MCF 10A (cell line): ENCODE data around the gene RHPN2. TPM values are rescaled to one million over a fixed set of nuclear protein-coding genes. Genes with fewer than 3 reads are reported as not detected.

Source experiments
- BruUV-seq: library from RNA; stranded (reverse); fragments of 400-500 nt; replicated peaks from 2 replicates; lab custom pipeline; 2021; lab: Mats Ljungman, UMichigan
- CTCF ChIA-PET: fragments of 300-600 bp; sonication (Branson Sonifier 250); formaldehyde crosslinking; extraction: SDS; loops from one replicate; lab custom pipeline; 2021; ENCODE audit warnings: antibody characterized with exemption, inconsistent platforms; lab: Yijun Ruan, JAX
- POLR2A ChIA-PET: fragments of 300-600, 350-650 bp; sonication (Branson Sonifier 250); formaldehyde crosslinking; extraction: SDS; loops from one replicate; lab custom pipeline; 2020; ENCODE audit warnings: antibody characterized with exemption, inconsistent platforms; lab: Yijun Ruan, JAX
- DNase-seq: peaks from one replicate; pipeline ENCODE4 v3.0.0-alpha.2; 2018; ENCODE audit not compliant: unreplicated experiment
- H3K27ac Mint-ChIP-seq: one replicate; pipeline ENCODE4 v1.8.0; 2022; ENCODE audit warnings: mild to moderate bottlenecking, low read depth, mixed read lengths; ENCODE audit not compliant: unreplicated experiment
- H3K27me3 Mint-ChIP-seq: one replicate; pipeline ENCODE4 v1.8.0; 2022; ENCODE audit warnings: mixed read lengths; ENCODE audit not compliant: insufficient read depth, unreplicated experiment
- H3K36me3 Mint-ChIP-seq: one replicate; pipeline ENCODE4 v1.8.0; 2022; ENCODE audit warnings: mild to moderate bottlenecking, moderate library complexity, mixed read lengths; ENCODE audit not compliant: insufficient read depth, unreplicated experiment
- H3K4me1 Mint-ChIP-seq: one replicate; pipeline ENCODE4 v1.8.0; 2022; ENCODE audit warnings: mixed read lengths; ENCODE audit not compliant: insufficient read depth, unreplicated experiment
- H3K4me3 Mint-ChIP-seq: one replicate; pipeline ENCODE4 v1.8.0; 2022; ENCODE audit warnings: mild to moderate bottlenecking, moderate library complexity, mixed read lengths; ENCODE audit not compliant: unreplicated experiment
- H3K9me3 Mint-ChIP-seq: one replicate; pipeline ENCODE4 v1.8.0; 2022; ENCODE audit warnings: mixed read lengths; ENCODE audit not compliant: unreplicated experiment
- intact Hi-C: fragments of 100-400 bp; cut with micrococcal nuclease; formaldehyde crosslinking; loops from 2 replicates; pipeline ENCODE4 v1.14.1; 2022
- total RNA-seq: library from RNA; stranded (reverse); gene quantifications from 2 replicates; pipeline ENCODE4 v1.2.3, GENCODE V29; 2022
- TF ChIP-seq, protein P1 (sequence below): fragments of 200-600 bp; IDR thresholded peaks from one replicate; pipeline ENCODE4 v1.8.0; 2022; ENCODE audit warnings: antibody characterized with exemption, mild to moderate bottlenecking; ENCODE audit not compliant: unreplicated experiment

Gene RHPN2
- total RNA-seq, 1 experiment from 2014 or later, result 5.5 TPM

GRCh38 chr19:33055718-33056117, 9.0 kb downstream of the RHPN2 start:
- intact Hi-C loops, result no loop called here
- no peaks in the 10 kb centered on the region for H3K9me3 Mint-ChIP-seq
- POLR2A ChIA-PET, result interaction anchor here (0.7 kb wide), 2 partner anchors 13 to 79 kb away, joined by 3 read pairs; no protein-coding TSS in a partner anchor

GRCh38 chr19:33054623-33055022, 10.1 kb downstream of the RHPN2 start:
- BruUV-seq, result no TSS peak

More at GRCh38 chr19:33055718-33056117, 9.0 kb downstream of the RHPN2 start:
- no peak overlapping the region for H3K27ac Mint-ChIP-seq
- BruUV-seq, result no TSS peak
- peaks cover 8% of the 10 kb centered on the region for H3K4me1 Mint-ChIP-seq
- no peak overlapping the region for H3K4me3 Mint-ChIP-seq
- CTCF ChIA-PET, result interaction anchor here (0.6 to 0.7 kb wide), 2 partner anchors 12 to 487 kb away, joined by 3 to 4 read pairs; no protein-coding TSS in a partner anchor
- no peaks in the 10 kb centered on the region for H3K27me3 Mint-ChIP-seq
- DNase-seq, result no peak
- no peaks in the 10 kb centered on the region for H3K36me3 Mint-ChIP-seq
- TF ChIP-seq, protein P1, sequence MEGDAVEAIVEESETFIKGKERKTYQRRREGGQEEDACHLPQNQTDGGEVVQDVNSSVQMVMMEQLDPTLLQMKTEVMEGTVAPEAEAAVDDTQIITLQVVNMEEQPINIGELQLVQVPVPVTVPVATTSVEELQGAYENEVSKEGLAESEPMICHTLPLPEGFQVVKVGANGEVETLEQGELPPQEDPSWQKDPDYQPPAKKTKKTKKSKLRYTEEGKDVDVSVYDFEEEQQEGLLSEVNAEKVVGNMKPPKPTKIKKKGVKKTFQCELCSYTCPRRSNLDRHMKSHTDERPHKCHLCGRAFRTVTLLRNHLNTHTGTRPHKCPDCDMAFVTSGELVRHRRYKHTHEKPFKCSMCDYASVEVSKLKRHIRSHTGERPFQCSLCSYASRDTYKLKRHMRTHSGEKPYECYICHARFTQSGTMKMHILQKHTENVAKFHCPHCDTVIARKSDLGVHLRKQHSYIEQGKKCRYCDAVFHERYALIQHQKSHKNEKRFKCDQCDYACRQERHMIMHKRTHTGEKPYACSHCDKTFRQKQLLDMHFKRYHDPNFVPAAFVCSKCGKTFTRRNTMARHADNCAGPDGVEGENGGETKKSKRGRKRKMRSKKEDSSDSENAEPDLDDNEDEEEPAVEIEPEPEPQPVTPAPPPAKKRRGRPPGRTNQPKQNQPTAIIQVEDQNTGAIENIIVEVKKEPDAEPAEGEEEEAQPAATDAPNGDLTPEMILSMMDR, result no peak

GRCh38 chr19:33052352-33052972, 12.2 kb downstream of the RHPN2 start:
- Mint-ChIP-seq H3K36me3 (no peaks in the 10 kb centered on the region), H3K4me3 (no peak overlapping the region), H3K9me3 (no peaks in the 10 kb centered on the region), H3K27me3 (no peaks in the 10 kb centered on the region), H3K27ac (peak overlapping the region; percentile 87), H3K4me1 (peaks cover 15% of the 10 kb centered on the region)
- no TSS peak for BruUV-seq
- ChIA-PET POLR2A (interaction anchor here (1.2 to 3.2 kb wide), 3 partner anchors 11 to 29 kb away, joined by 3 to 15 read pairs (median 8); partner anchors contain the start of gene GPATCH1), CTCF (interaction anchor here (0.6 to 2.3 kb wide), 6 partner anchors 19 to 1283 kb away, joined by 3 to 11 read pairs (median 4); no protein-coding TSS in a partner anchor)
- DNase-seq, result peak; percentile 79
- TF ChIP-seq, protein P1, result no peak
- intact Hi-C loops, result no loop called here

More at GRCh38 chr19:33054623-33055022, 10.1 kb downstream of the RHPN2 start:
- POLR2A ChIA-PET, result interaction anchor here (1.6 kb wide), 1 partner anchor 9 kb away, joined by 3 read pairs; no protein-coding TSS in a partner anchor
- intact Hi-C loops, result no loop called here
- Mint-ChIP-seq H3K27me3 (no peaks in the 10 kb centered on the region), H3K9me3 (no peaks in the 10 kb centered on the region), H3K4me1 (peaks cover 8% of the 10 kb centered on the region), H3K4me3 (no peak overlapping the region), H3K36me3 (no peaks in the 10 kb centered on the region), H3K27ac (no peak overlapping the region)
- CTCF ChIA-PET, result interaction anchor here (0.9 kb wide), 1 partner anchor 19 kb away, joined by 4 read pairs; no protein-coding TSS in a partner anchor
- peak; percentile 85 for DNase-seq
- TF ChIP-seq, protein P1, result no peak

DNA sequence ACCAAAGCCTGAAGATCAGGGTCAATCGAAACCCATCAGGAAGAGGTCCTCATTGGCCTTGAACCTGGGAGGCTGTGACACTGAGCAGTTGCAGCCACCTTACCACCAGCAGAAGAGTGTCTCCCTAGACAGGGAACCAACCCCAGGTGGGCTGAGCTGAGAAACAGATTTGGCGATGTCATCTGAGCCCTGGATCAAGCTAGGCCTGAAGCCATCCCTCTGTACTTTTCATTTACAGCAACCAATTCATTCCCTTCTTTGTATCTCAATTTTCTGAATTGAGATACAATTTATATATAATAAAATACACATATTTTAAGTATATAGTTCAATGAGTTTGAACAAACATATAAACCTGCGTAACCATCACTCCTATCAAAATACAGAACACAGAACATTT, 14.6 kb downstream of the RHPN2 start:
- ChIA-PET POLR2A (no interaction called here), CTCF (no interaction called here)
- no peaks in the 10 kb centered on the region for H3K27me3 Mint-ChIP-seq
- no peak overlapping the region for H3K27ac Mint-ChIP-seq
- H3K4me1 Mint-ChIP-seq, result peaks cover 20% of the 10 kb centered on the region
- TF ChIP-seq, protein P1, result no peak
- H3K9me3 Mint-ChIP-seq, result no peaks in the 10 kb centered on the region
- DNase-seq, result no peak
- no peaks in the 10 kb centered on the region for H3K36me3 Mint-ChIP-seq
- BruUV-seq, result no TSS peak
- H3K4me3 Mint-ChIP-seq, result no peak overlapping the region
- intact Hi-C loops, result no loop called here
